HepG2 (cell line): Measurements from ENCODE around the gene XPR1.

Source experiments
- CBX2 ChIP-seq, 2 experiments: fragments of 200-600 bp in 1 of 2; sonication (generic); formaldehyde crosslinking in 1 of 2; IDR thresholded peaks; 2 replicates each; pipeline versions ENCODE4 v1.7.0 to v1.8.1; 2018 to 2022; ENCODE audit warnings: low read depth in 2 of 2, low read length in 1 of 2, mild to moderate bottlenecking in 1 of 2, missing genetic modification reagents in 1 of 2
- RBFOX2 ChIP-seq: fragments of 200-400 bp; formaldehyde crosslinking; IDR thresholded peaks from 2 replicates; pipeline ENCODE4 v1.6.1; 2017; ENCODE audit warnings: low read depth, mild to moderate bottlenecking, low read length

GRCh38 chr1:180722586-180722985 lies 90.8 kb downstream of the XPR1 start:
- no peak for TF ChIP-seq CBX2 (IDR thresholded peaks at IDR 0.05; ENCODE audit: low read depth, low read length)
- no peak for TF ChIP-seq CBX2 (CRISPR knock-in tag; IDR thresholded peaks at IDR 0.05; ENCODE audit: low read depth)
- TF ChIP-seq RBFOX2: no peak
